K562 (cell line): ENCODE measurements around the gene ZNF8. TPM values are rescaled to one million over a fixed set of nuclear protein-coding genes. Genes with fewer than 3 reads are reported as not detected.

Experiments used
- ATAC-seq: fragments of 200-7000 bp; cut with Tn5 transposase; 3 replicates; pipeline ENCODE4 v1.9.1; 2020; ENCODE audit warnings: moderate library complexity
- BruUV-seq: library from RNA; stranded (reverse); fragments of 400-500 nt; replicated peaks from 2 replicates; lab custom pipeline; 2021; lab: Mats Ljungman, UMichigan
- CTCF ChIA-PET: fragments of 300-600 bp; formaldehyde crosslinking; extraction: SDS; loops from one replicate; lab custom pipeline; 2021; ENCODE audit warnings: low intra/inter-chr PET ratio; lab: Yijun Ruan, JAX
- POLR2A ChIA-PET: fragments of 300-600, 350-650 bp; sonication (Branson Sonifier 250); formaldehyde crosslinking; extraction: SDS; loops from one replicate; lab custom pipeline; 2021; ENCODE audit warnings: antibody characterized with exemption, inconsistent platforms; lab: Yijun Ruan, JAX
- DNase-seq, 4 experiments: peaks; one replicate each; pipeline versions ENCODE4 v3.0.0 to v3.0.0-alpha.2; 2011 to 2018; ENCODE audit warnings: low spot score in 3 of 4, mixed read lengths in 3 of 4; ENCODE audit errors: extremely low read depth in 1 of 4
- FAIRE-seq: peaks from 2 replicates; lab custom pipeline; 2011; peaks lifted over from hg19 to GRCh38; lab: Jason Lieb, UNC
- H2AFZ ChIP-seq: 2 replicates; pipeline ENCODE4 v1.6.0; 2011; ENCODE audit warnings: low read depth, low read length, control low read depth, inconsistent platforms
- H3K27ac ChIP-seq: fragments of 200-600 bp; 3 replicates; pipeline ENCODE4 v1.8.0; 2011; ENCODE audit warnings: low read depth, mild to moderate bottlenecking, control low read depth, inconsistent platforms, low read length, moderate library complexity, mixed read lengths; ENCODE audit errors: extremely low read depth
- H3K27me3 ChIP-seq, 2 experiments: fragments of 300-600 bp in 1 of 2; 2 replicates in 1 of 2; 3 replicates in 1 of 2; pipeline versions ENCODE4 v1.6.0 to v1.8.0; 2011; ENCODE audit warnings: inconsistent platforms in 2 of 2, low read length in 2 of 2, mild to moderate bottlenecking in 1 of 2, mixed read lengths in 1 of 2, moderate library complexity in 1 of 2; ENCODE audit not compliant: control insufficient read depth in 2 of 2, insufficient read depth in 2 of 2
- H3K36me3 ChIP-seq: fragments of 300-600 bp; 3 replicates; pipeline ENCODE4 v1.8.0; 2011; ENCODE audit warnings: mild to moderate bottlenecking, low read length, inconsistent platforms; ENCODE audit not compliant: control insufficient read depth, insufficient read depth
- H3K4me1 ChIP-seq, 2 experiments: fragments of 200-600 bp in 1 of 2; replicated peaks in 1 of 2; 2 replicates in 1 of 2; 3 replicates in 1 of 2; pipeline versions ENCODE4 v1.5.1 to v1.8.0; 2011; ENCODE audit warnings: inconsistent platforms in 2 of 2, low read length in 2 of 2, mild to moderate bottlenecking in 1 of 2, mixed read lengths in 1 of 2, moderate library complexity in 1 of 2; ENCODE audit not compliant: control insufficient read depth in 2 of 2, insufficient read depth in 2 of 2
- H3K4me2 ChIP-seq: 2 replicates; pipeline ENCODE4 v1.6.1; 2011; ENCODE audit warnings: low read length, control low read depth, inconsistent platforms, mixed read lengths; ENCODE audit not compliant: insufficient read depth
- H3K4me3 ChIP-seq: fragments of 200-600 bp; sonication (generic), shearing (Covaris generic); 2 replicates; pipeline ENCODE4 v1.5.1; 2016; ENCODE audit warnings: control low read depth, inconsistent platforms
- H3K79me2 ChIP-seq: fragments of 200-600 bp; 3 replicates; pipeline ENCODE4 v1.8.0; 2011; ENCODE audit warnings: low read length, inconsistent platforms; ENCODE audit not compliant: control insufficient read depth, insufficient read depth
- H3K9ac ChIP-seq, 2 experiments: 2 replicates each; pipeline versions ENCODE4 v1.6.0 to v1.6.1; 2011; ENCODE audit warnings: low read depth in 2 of 2, low read length in 2 of 2, control low read depth in 1 of 2, inconsistent platforms in 1 of 2, mild to moderate bottlenecking in 1 of 2, mixed read lengths in 1 of 2; ENCODE audit not compliant: insufficient read depth in 1 of 2
- H3K9me1 ChIP-seq: one replicate; pipeline ENCODE4 v1.6.0; 2011; ENCODE audit warnings: inconsistent platforms, mild to moderate bottlenecking, low read length, moderate library complexity; ENCODE audit not compliant: control insufficient read depth, insufficient read depth
- H3K9me3 ChIP-seq: replicated peaks from 2 replicates; pipeline ENCODE4 v1.5.1; 2011; ENCODE audit warnings: low read depth, low read length, inconsistent platforms; ENCODE audit not compliant: control insufficient read depth, insufficient read depth
- H4K20me1 ChIP-seq: replicated peaks from 2 replicates; pipeline ENCODE4 v1.6.1; 2011; ENCODE audit warnings: low read length, inconsistent platforms, mixed read lengths; ENCODE audit not compliant: control insufficient read depth, insufficient read depth
- CBX2 ChIP-seq: fragments of 200-600 bp; sonication (generic); IDR thresholded peaks from one replicate; pipeline ENCODE4 v1.6.1; 2012; ENCODE audit warnings: mild to moderate bottlenecking, low read length, inconsistent platforms; ENCODE audit not compliant: insufficient read depth, poor library complexity, severe bottlenecking
- HOXB6 ChIP-seq: fragments of 250-450 bp; sonication (Bioruptor Pico); IDR thresholded peaks from 2 replicates; pipeline ENCODE4 v1.5.1; 2022; ENCODE audit warnings: mild to moderate bottlenecking, borderline replicate concordance
- MAFG ChIP-seq: fragments of 450-650 bp; conservative IDR thresholded peaks from 2 replicates; pipeline ENCODE4 v1.6.1; 2016; ENCODE audit warnings: missing genetic modification characterization, missing compliant biosample characterization
- MAFK ChIP-seq: IDR thresholded peaks from 2 replicates; pipeline ENCODE4 v1.6.1; 2011; ENCODE audit warnings: low read length, improper control_type of control experiment
- RBM25 ChIP-seq: fragments of 200-400 bp; formaldehyde crosslinking; IDR thresholded peaks from 2 replicates; pipeline ENCODE4 v1.6.1; 2018; ENCODE audit warnings: low read length, low read depth, moderate library complexity; ENCODE audit not compliant: severe bottlenecking
- RBM39 ChIP-seq: fragments of 200-400 bp; formaldehyde crosslinking; optimal IDR thresholded peaks from 2 replicates; pipeline ENCODE3; 2018; ENCODE audit warnings: low read depth, low read length
- SP2 ChIP-seq: IDR thresholded peaks from 2 replicates; pipeline ENCODE4 v1.6.1; 2011; ENCODE audit warnings: mild to moderate bottlenecking, low read depth, low read length, moderate library complexity; ENCODE audit not compliant: poor library complexity, severe bottlenecking; ENCODE audit errors: extremely low read depth
- TCF3 ChIP-seq: sonication (generic); formaldehyde crosslinking; IDR thresholded peaks from 2 replicates; pipeline ENCODE4 v1.4.0; 2020; ENCODE audit warnings: mild to moderate bottlenecking, missing genetic modification reagents
- TRIM28 ChIP-seq: fragments of 450-650 bp; IDR thresholded peaks from 2 replicates; pipeline ENCODE4 v1.6.1; 2017
- ZBED1 ChIP-seq: IDR thresholded peaks from 2 replicates; pipeline ENCODE4 v1.6.1; 2014
- ZC3H8 ChIP-seq: fragments of 450-650 bp; IDR thresholded peaks from 2 replicates; pipeline ENCODE4 v1.6.1; 2017
- ZNF146 ChIP-seq: IDR thresholded peaks from one replicate; pipeline ENCODE4 v1.6.1; 2018; ENCODE audit warnings: missing compliant biosample characterization; ENCODE audit not compliant: unreplicated experiment
- ZNF224 ChIP-seq: sonication (generic); formaldehyde crosslinking; IDR thresholded peaks from 2 replicates; pipeline ENCODE4 v1.8.0; 2022; ENCODE audit warnings: mild to moderate bottlenecking, missing genetic modification reagents
- WGBS: fragments of 100-300 bp; shearing (Covaris generic); methylation state at CpG from one replicate; pipeline ENCODE4 v1.1.6; 2016; ENCODE audit warnings: low coverage, mixed read lengths; ENCODE audit not compliant: insufficient coverage; ENCODE audit errors: missing lambda C conversion rate; 5-methylcytosine and 5-hydroxymethylcytosine counted together
- in situ Hi-C: fragments of 300-500 bp; cut with MboI; formaldehyde crosslinking; loops from 4 replicates; pipeline ENCODE4 v1.15.0; 2018; ENCODE audit warnings: inconsistent platforms, mixed read lengths
- intact Hi-C: fragments of 100-400 bp; cut with micrococcal nuclease; formaldehyde crosslinking; loops from 2 replicates; pipeline ENCODE4 v1.14.2; 2022
- polyA plus RNA-seq, 8 experiments: library from polyadenylated mRNA; depleted of rRNA in 4 of 8; stranded (reverse) in 5 of 8; unstranded in 3 of 8; fragments of >200 nt; fragmentation: Nextera tagmentation in 2 of 8; fragmentation: Illumina TruSeq in 1 of 8; extraction: Ambion mirVana in 2 of 8; extraction: Trizol in 1 of 8; gene quantifications; 2 replicates each; pipeline versions ENCODE4 v1.2.1 to v1.2.3, GENCODE V29; 2011 to 2014; ENCODE audit warnings: inconsistent platforms in 1 of 8, missing spikeins in 1 of 8
- total RNA-seq, 7 experiments: library from RNA; depleted of rRNA in 6 of 7; stranded (reverse); fragments of >200 nt in 6 of 7; fragmentation: Illumina TruSeq in 2 of 7; extraction: Trizol in 2 of 7; gene quantifications; 2 replicates each; pipeline versions ENCODE4 v1.2.1 to v1.2.3, GENCODE V29; 2011 to 2021; ENCODE audit warnings: low replicate concordance in 1 of 7
- TF ChIP-seq, protein P1 (sequence below): fragments of 450-650 bp; IDR thresholded peaks from 2 replicates; pipeline ENCODE4 v1.6.1; 2016; ENCODE audit warnings: mild to moderate bottlenecking
- TF ChIP-seq, protein P2 (sequence below): sonication (generic); IDR thresholded peaks from 2 replicates; pipeline ENCODE4 v1.6.1; 2016

ZNF8 gene
- total and polyA plus RNA-seq, 9 of the 15 experiments (the other 6 are each of a cell fraction or from before 2014, with no cell fraction given): 0.71 to 7.7 (median 4.7) TPM

DNA sequence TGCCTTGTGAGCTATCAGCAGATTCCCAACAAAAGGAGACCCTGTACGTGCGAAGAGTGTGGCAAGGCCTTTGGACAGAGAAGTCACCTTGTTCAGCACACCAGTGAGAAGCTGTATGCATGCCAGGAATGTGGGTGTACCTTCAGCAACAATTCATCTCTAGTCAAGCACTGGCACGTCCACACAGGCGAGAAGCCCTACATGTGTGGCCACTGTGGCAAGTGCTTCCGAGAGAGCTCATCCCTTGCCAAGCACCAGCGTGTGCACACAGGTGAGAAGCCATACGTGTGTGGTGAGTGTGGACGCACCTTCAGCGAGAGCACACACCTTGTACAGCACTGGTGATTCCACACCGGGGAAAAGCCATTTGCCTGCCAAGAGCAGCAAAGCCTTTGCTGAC lies 40.5 kb downstream of the ZNF8 start:
- H3K9ac ChIP-seq: no peak overlapping the region; a peak in 1 of 4 replicates
- peaks cover 12% of the 10 kb centered on the region; the same call in 2 of the 3 replicates for H3K36me3 ChIP-seq
- no peak for ATAC-seq
- 0 out of 2 replicates have a peak, but pooled peaks cover 1% of the 10 kb centered on the region for H3K9me3 ChIP-seq
- DNase-seq: no peak
- no peaks in the 10 kb centered on the region for H4K20me1 ChIP-seq
- H3K4me3 ChIP-seq: no peak overlapping the region
- no peak overlapping the region for H3K27ac ChIP-seq
- no TSS peak for BruUV-seq
- intact Hi-C loops: no loop called here
- ChIA-PET CTCF (no interaction called here), POLR2A (interaction anchor here (1.0 to 3.9 kb wide), 4 partner anchors 8 to 15 kb away, joined by 3 to 27 read pairs (median 12); partner anchors contain the start of genes ERVK3-1 and ZSCAN22)
- in situ Hi-C loops: no loop called here
- no peak for FAIRE-seq
- H2AFZ ChIP-seq: no peak overlapping the region
- WGBS: 60% methylated on average over 10 of the region's 10 CpGs
- H3K79me2 ChIP-seq: no peaks in the 10 kb centered on the region
- no peak for TF ChIP-seq ZC3H8
- TF ChIP-seq TRIM28: no peak
- TF ChIP-seq, protein P1, sequence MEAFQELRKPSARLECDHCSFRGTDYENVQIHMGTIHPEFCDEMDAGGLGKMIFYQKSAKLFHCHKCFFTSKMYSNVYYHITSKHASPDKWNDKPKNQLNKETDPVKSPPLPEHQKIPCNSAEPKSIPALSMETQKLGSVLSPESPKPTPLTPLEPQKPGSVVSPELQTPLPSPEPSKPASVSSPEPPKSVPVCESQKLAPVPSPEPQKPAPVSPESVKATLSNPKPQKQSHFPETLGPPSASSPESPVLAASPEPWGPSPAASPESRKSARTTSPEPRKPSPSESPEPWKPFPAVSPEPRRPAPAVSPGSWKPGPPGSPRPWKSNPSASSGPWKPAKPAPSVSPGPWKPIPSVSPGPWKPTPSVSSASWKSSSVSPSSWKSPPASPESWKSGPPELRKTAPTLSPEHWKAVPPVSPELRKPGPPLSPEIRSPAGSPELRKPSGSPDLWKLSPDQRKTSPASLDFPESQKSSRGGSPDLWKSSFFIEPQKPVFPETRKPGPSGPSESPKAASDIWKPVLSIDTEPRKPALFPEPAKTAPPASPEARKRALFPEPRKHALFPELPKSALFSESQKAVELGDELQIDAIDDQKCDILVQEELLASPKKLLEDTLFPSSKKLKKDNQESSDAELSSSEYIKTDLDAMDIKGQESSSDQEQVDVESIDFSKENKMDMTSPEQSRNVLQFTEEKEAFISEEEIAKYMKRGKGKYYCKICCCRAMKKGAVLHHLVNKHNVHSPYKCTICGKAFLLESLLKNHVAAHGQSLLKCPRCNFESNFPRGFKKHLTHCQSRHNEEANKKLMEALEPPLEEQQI: no peak
- no peak for TF ChIP-seq ZNF224 (CRISPR knock-in tag)
- no peak for TF ChIP-seq MAFK
- TF ChIP-seq RBM39: no peak
- no peak for TF ChIP-seq SP2
- TF ChIP-seq MAFG (tag): no peak
- TF ChIP-seq CBX2: no peak
- no peak for TF ChIP-seq RBM25
- TF ChIP-seq HOXB6 (CRISPR knock-in tag): no peak
- no peak for TF ChIP-seq ZBED1
- TF ChIP-seq TCF3 (CRISPR knock-in tag): no peak
- no peak for TF ChIP-seq ZNF146 (CRISPR knock-in tag)
- TF ChIP-seq, protein P2, sequence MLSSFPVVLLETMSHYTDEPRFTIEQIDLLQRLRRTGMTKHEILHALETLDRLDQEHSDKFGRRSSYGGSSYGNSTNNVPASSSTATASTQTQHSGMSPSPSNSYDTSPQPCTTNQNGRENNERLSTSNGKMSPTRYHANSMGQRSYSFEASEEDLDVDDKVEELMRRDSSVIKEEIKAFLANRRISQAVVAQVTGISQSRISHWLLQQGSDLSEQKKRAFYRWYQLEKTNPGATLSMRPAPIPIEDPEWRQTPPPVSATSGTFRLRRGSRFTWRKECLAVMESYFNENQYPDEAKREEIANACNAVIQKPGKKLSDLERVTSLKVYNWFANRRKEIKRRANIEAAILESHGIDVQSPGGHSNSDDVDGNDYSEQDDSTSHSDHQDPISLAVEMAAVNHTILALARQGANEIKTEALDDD: no peak
- no peak overlapping the region for H3K4me2 ChIP-seq
- H3K9me1 ChIP-seq: no peaks in the 10 kb centered on the region
- no peaks in the 10 kb centered on the region; a peak in 1 of 5 replicates for H3K4me1 ChIP-seq
- H3K27me3 ChIP-seq: no peaks in the 10 kb centered on the region
